Adrenal gland (tissue), 12 donors: ENCODE data around the gene DNAAF3. TPM values are rescaled to one million over a fixed set of nuclear protein-coding genes. Genes with fewer than 3 reads are reported as not detected.

Experiments used
- DNase-seq, 7 donors: peaks; one replicate each; pipeline ENCODE4 v3.0.0-alpha.2; 2019 to 2020
- H3K27ac ChIP-seq, 5 donors: fragments of 200-600 bp; sonication (generic) in 4 of 5; 1 replicate in 3 of 5; 2 replicates in 2 of 5; pipeline versions ENCODE4 v1.5.1 to v1.8.0; 2016 to 2020; ENCODE audit warnings: mild to moderate bottlenecking in 1 of 5
- H3K27me3 ChIP-seq: fragments of 200-600 bp; 2 replicates; pipeline ENCODE4 v1.8.0; 2021
- H3K36me3 ChIP-seq, 2 donors: fragments of 200-600 bp; replicated peaks in 1 of 2; 1 replicate in 1 of 2; 2 replicates in 1 of 2; pipeline versions ENCODE4 v1.5.1 to v1.8.0; 2018 to 2022
- H3K4me1 ChIP-seq, 2 donors: fragments of 200-600 bp; replicated peaks in 1 of 2; 1 replicate in 1 of 2; 2 replicates in 1 of 2; pipeline versions ENCODE4 v1.5.1 to v1.8.0; 2018 to 2021
- H3K4me3 ChIP-seq, 4 donors: fragments of 200-600 bp; sonication (generic) in 3 of 4; one replicate each; pipeline ENCODE4 v1.5.1; 2016 to 2018
- H3K9me3 ChIP-seq, 3 donors: fragments of 200-600 bp; sonication (generic) in 1 of 3; replicated peaks in 1 of 3; 1 replicate in 2 of 3; 2 replicates in 1 of 3; pipeline versions ENCODE4 v1.5.1 to v1.8.0; 2016 to 2021
- CTCF ChIP-seq, 6 experiments: fragments of 450-650 bp in 4 of 6; fragments of 200-600 bp in 2 of 6; sonication (generic) in 1 of 6; IDR thresholded peaks; 1 replicate in 5 of 6; 2 replicates in 1 of 6; pipeline versions ENCODE4 v1.5.1 to v1.8.0; 2016 to 2021; ENCODE audit warnings: antibody characterized with exemption in 6 of 6, mild to moderate bottlenecking in 2 of 6, moderate library complexity in 1 of 6
- POLR2A ChIP-seq, 2 donors: fragments of 450-650 bp; IDR thresholded peaks; one replicate each; pipeline ENCODE4 v1.6.1; 2017; ENCODE audit warnings: antibody characterized with exemption in 2 of 2, mild to moderate bottlenecking in 2 of 2, moderate library complexity in 1 of 2
- whole genome bisulfite sequencing, 4 donors: extraction: QIAGEN DNeasy Blood & Tissue Kit in 2 of 4; methylation state at CpG; one replicate each; pipeline versions ENCODE4 v1.1.5 to v1.1.7; 2013 to 2017; 5-methylcytosine and 5-hydroxymethylcytosine counted together
- intact Hi-C, 2 donors: fragments of 100-400 bp; cut with DNase I; formaldehyde crosslinking; loops; one replicate each; pipeline versions ENCODE4 v1.14.1 to v1.15.0; 2022 to 2023
- polyA plus RNA-seq, 3 donors: library from polyadenylated mRNA; stranded (reverse); fragments of 200-250 nt in 2 of 3; fragments of 350-450 nt in 1 of 3; fragmentation: Illumina TruSeq in 1 of 3; extraction: RNeasy Lipid Tissue Mini Kit (QIAGEN cat#74804) in 1 of 3; gene quantifications; one replicate each; pipeline ENCODE4 v1.2.3, GENCODE V29; 2013 to 2014
- total RNA-seq, 9 donors: library from RNA; depleted of rRNA in 4 of 9; stranded (reverse); fragments of >200 nt in 4 of 9; fragments of 120-200 nt in 1 of 9; fragmentation: NEBNext Ultra II Directional in 1 of 9; extraction: Animal tissue kit (Norgen Biotek cat#: 25700) in 1 of 9; gene quantifications; one replicate each; pipeline versions ENCODE4 v1.1.0 to v1.2.4, GENCODE V29; 2013 to 2023
- donor health status: healthy with polysubstance abuse.
- donor health status: Bipolar disorder and iron deficiency.
- donor health status: DM: yes; HTN: yes; CAD: no.
- donor health status: DM: no; HTN: no; CAD: no.
- donor health status: DM: no; HTN: no; CAD: no.
- donor health status: DM: yes; HTN: yes; CAD: no.

Gene DNAAF3
- total and polyA plus RNA-seq, 12 donors: 1.9 to 5.8 (median 3.6) TPM

- Histone ChIP-seq H3K27me3 (peaks cover 21% of the 10 kb centered on the region), H3K36me3 (no peaks in the 10 kb centered on the region), H3K4me1 (no peaks in the 10 kb centered on the region), H3K27ac (no peak overlapping the region), H3K4me3 (no peak overlapping the region), H3K9me3 (no peaks in the 10 kb centered on the region)
- 13 to 20% (median 14%) methylated on average over 2 to 3 of the region's 3 CpGs for WGBS, 4 donors
- DNase-seq: no peak
- TF ChIP-seq POLR2A (IDR thresholded peaks at IDR 0.05) (no peak), CTCF (IDR thresholded peaks at IDR 0.05) (no peak)
- intact Hi-C loops: loop anchor here in 1 of 2 donors (5.0 kb wide), 1 partner anchor 373 kb away; no protein-coding TSS in a partner anchor
These were observed 31.7 kb downstream of the DNAAF3 start for GRCh38 chr19:55134736-55135135.

GRCh38 chr19:55133639-55134444 is 32.6 kb downstream of the DNAAF3 start:
- H3K4me1 ChIP-seq: no peaks in the 10 kb centered on the region
- H3K9me3 ChIP-seq: no peaks in the 10 kb centered on the region
- no peaks in the 10 kb centered on the region for H3K36me3 ChIP-seq
- no peak overlapping the region for H3K27ac ChIP-seq
- TF ChIP-seq CTCF (IDR thresholded peaks at IDR 0.05) (no peak), POLR2A (IDR thresholded peaks at IDR 0.05) (no peak)
- H3K4me3 ChIP-seq: no peak overlapping the region
- no peak for DNase-seq
- 67 to 77% (median 71%) methylated on average over 19 to 25 of the region's 25 CpGs for WGBS, 4 donors
- intact Hi-C loops: no loop called here
- peaks cover 21% of the 10 kb centered on the region for H3K27me3 ChIP-seq

- Histone ChIP-seq H3K4me3 (no peak overlapping the region), H3K4me1 (no peaks in the 10 kb centered on the region), H3K27me3 (peaks cover 21% of the 10 kb centered on the region)
These were observed 33.8 kb downstream of the DNAAF3 start for GRCh38 chr19:55132453-55133129.

More at GRCh38 chr19:55132453-55133129, 33.8 kb downstream of the DNAAF3 start:
- TF ChIP-seq CTCF (IDR thresholded peaks at IDR 0.05) (no peak), POLR2A (IDR thresholded peaks at IDR 0.05) (no peak)
- Histone ChIP-seq H3K27ac (no peak overlapping the region), H3K36me3 (no peaks in the 10 kb centered on the region), H3K9me3 (no peaks in the 10 kb centered on the region)
- intact Hi-C loops: no loop called here
- WGBS, 4 donors: 57 to 62% (median 59%) methylated on average over 8 to 14 of the region's 14 CpGs
- DNase-seq: no peak
